GM12878 (cell line): ENCODE measurements around the gene XPNPEP1. TPM values are rescaled to one million over a fixed set of nuclear protein-coding genes. Genes with fewer than 3 reads are reported as not detected.

Experiments
- ATAC-seq: fragments of 200-7000 bp; cut with Tn5 transposase; 3 replicates; pipeline ENCODE4 v1.9.1; 2020; ENCODE audit warnings: mild to moderate bottlenecking, moderate library complexity
- BruUV-seq: library from RNA; stranded (reverse); fragments of 400-500 nt; replicated peaks from 2 replicates; lab custom pipeline; 2021; lab: Mats Ljungman, UMichigan
- CTCF ChIA-PET: fragments of 300-600 bp; sonication (Branson Sonifier 250); formaldehyde crosslinking; extraction: SDS; loops from one replicate; lab custom pipeline; 2021; ENCODE audit warnings: inconsistent platforms; lab: Yijun Ruan, JAX
- POLR2A ChIA-PET: fragments of 350-600 bp; formaldehyde crosslinking; extraction: SDS; loops from one replicate; lab custom pipeline; 2021; ENCODE audit warnings: inconsistent platforms; lab: Charles Lee
- RAD21 ChIA-PET: fragments of 300-600 bp; sonication (Branson Sonifier 250); formaldehyde crosslinking; loops from one replicate; lab custom pipeline; 2023; ENCODE audit warnings: antibody characterized with exemption; ENCODE audit not compliant: unreplicated experiment; lab: Charles Lee
- SMC1A ChIA-PET: fragments of 300-600 bp; sonication (Branson Sonifier 250); formaldehyde crosslinking; loops from one replicate; lab custom pipeline; 2023; ENCODE audit not compliant: unreplicated experiment, uncharacterized antibody; lab: Charles Lee
- DNase-seq: peaks from one replicate; pipeline ENCODE4 v3.0.0-alpha.2; 2011; ENCODE audit warnings: low read depth, low spot score
- FAIRE-seq: peaks from 3 replicates; lab custom pipeline; 2011; peaks lifted over from hg19 to GRCh38; lab: Jason Lieb, UNC
- H2AFZ ChIP-seq: 2 replicates; pipeline ENCODE4 v1.6.0; 2011; ENCODE audit warnings: low read depth, low read length, control low read depth; ENCODE audit not compliant: control insufficient read depth
- H3K27ac ChIP-seq: 2 replicates; pipeline ENCODE4 v1.5.1; 2011; ENCODE audit warnings: control low read depth; ENCODE audit not compliant: control insufficient read depth, insufficient read depth
- H3K27me3 ChIP-seq, 2 experiments: replicated peaks in 1 of 2; 2 replicates each; pipeline versions ENCODE4 v1.6.0 to v1.6.1; 2011; ENCODE audit warnings: low read length in 1 of 2; ENCODE audit not compliant: control insufficient read depth in 2 of 2, insufficient read depth in 2 of 2
- H3K36me3 ChIP-seq, 2 experiments: 2 replicates each; pipeline ENCODE4 v1.5.1; 2011; ENCODE audit warnings: low read length in 1 of 2; ENCODE audit not compliant: control insufficient read depth in 2 of 2, insufficient read depth in 2 of 2
- H3K4me1 ChIP-seq: 2 replicates; pipeline ENCODE4 v1.6.1; 2011; ENCODE audit warnings: mild to moderate bottlenecking, low read length, moderate library complexity, mixed read lengths; ENCODE audit not compliant: control insufficient read depth, insufficient read depth
- H3K4me2 ChIP-seq: 2 replicates; pipeline ENCODE4 v1.6.0; 2011; ENCODE audit warnings: control low read depth; ENCODE audit not compliant: control insufficient read depth, insufficient read depth
- H3K4me3 ChIP-seq: fragments of 200-600 bp; sonication (generic); 2 replicates; pipeline ENCODE4 v1.5.1; 2016
- H3K79me2 ChIP-seq: 2 replicates; pipeline ENCODE4 v1.6.0; 2011; ENCODE audit warnings: low read length; ENCODE audit not compliant: control insufficient read depth, insufficient read depth
- H3K9ac ChIP-seq: 2 replicates; pipeline ENCODE4 v1.8.0; 2011; ENCODE audit warnings: low read length, control low read depth, mixed read lengths; ENCODE audit not compliant: control insufficient read depth, insufficient read depth
- H3K9me3 ChIP-seq: replicated peaks from 3 replicates; pipeline ENCODE4 v1.5.1; 2011; ENCODE audit warnings: mild to moderate bottlenecking, low read length; ENCODE audit not compliant: control insufficient read depth, insufficient read depth
- H4K20me1 ChIP-seq: 2 replicates; pipeline ENCODE4 v1.6.0; 2011; ENCODE audit not compliant: control insufficient read depth, insufficient read depth
- CUX1 ChIP-seq: IDR thresholded peaks from 2 replicates; pipeline ENCODE4 v1.6.1; 2012; ENCODE audit warnings: improper control_type of control experiment, low read depth, low read length; ENCODE audit not compliant: insufficient replicate concordance
- E4F1 ChIP-seq: fragments of 450-650 bp; IDR thresholded peaks from 2 replicates; pipeline ENCODE4 v1.6.1; 2018; ENCODE audit warnings: borderline replicate concordance, mild to moderate bottlenecking; ENCODE audit not compliant: partially characterized antibody
- MXI1 ChIP-seq: fragments of 150-350 bp; IDR thresholded peaks from 2 replicates; pipeline ENCODE4 v1.6.1; 2011; ENCODE audit warnings: low read depth, mild to moderate bottlenecking, inconsistent platforms, low read length, improper control_type of control experiment
- NFIC ChIP-seq: IDR thresholded peaks from 2 replicates; pipeline ENCODE4 v1.6.1; 2012; ENCODE audit warnings: low read depth, mild to moderate bottlenecking, inconsistent platforms, low read length, moderate library complexity
- SREBF1 ChIP-seq: IDR thresholded peaks from 2 replicates; pipeline ENCODE4 v1.6.1; 2012; ENCODE audit warnings: mild to moderate bottlenecking, low read length
- YBX1 ChIP-seq: fragments of 450-650 bp; IDR thresholded peaks from 2 replicates; pipeline ENCODE4 v1.6.1; 2016; ENCODE audit warnings: antibody characterized with exemption
- ZBTB4 ChIP-seq: fragments of 450-650 bp; formaldehyde crosslinking; IDR thresholded peaks from 2 replicates; pipeline ENCODE4 v1.4.0; 2022; ENCODE audit warnings: mild to moderate bottlenecking, moderate library complexity
- ZNF217 ChIP-seq: fragments of 450-650 bp; IDR thresholded peaks from 2 replicates; pipeline ENCODE4 v1.6.1; 2017; ENCODE audit warnings: antibody characterized with exemption, mild to moderate bottlenecking
- WGBS: methylation state at CpG from one replicate; pipeline ENCODE4 v1.1.6; 2016; ENCODE audit warnings: low lambda C conversion rate; ENCODE audit not compliant: insufficient replicate concordance, insufficient coverage; ENCODE audit errors: missing lambda C conversion rate; 5-methylcytosine and 5-hydroxymethylcytosine counted together
- in situ Hi-C: fragments of 300-500 bp; cut with MboI; formaldehyde crosslinking; loops from 9 replicates; pipeline ENCODE4 v1.14.3; 2018; ENCODE audit warnings: mixed read lengths
- intact Hi-C: fragments of 100-400 bp; cut with micrococcal nuclease; formaldehyde crosslinking; loops from one replicate; pipeline ENCODE4 v1.14.2; 2022; ENCODE audit not compliant: unreplicated experiment
- polyA plus RNA-seq, 11 experiments: library from polyadenylated mRNA; depleted of rRNA in 4 of 11; unstranded in 6 of 11; stranded (reverse) in 5 of 11; fragments of >200 nt; fragmentation: Nextera tagmentation in 4 of 11; fragmentation: Illumina TruSeq in 1 of 11; extraction: Ambion mirVana in 4 of 11; extraction: Trizol in 1 of 11; gene quantifications; 1 replicate in 1 of 11; 2 replicates in 10 of 11; pipeline versions ENCODE4 v1.2.1 to v1.2.3, GENCODE V29; 2011 to 2016; ENCODE audit warnings: inconsistent platforms in 2 of 11, missing spikeins in 2 of 11, low read depth in 1 of 11
- total RNA-seq, 4 experiments: library from RNA; depleted of rRNA in 3 of 4; stranded (reverse); fragments of >200 nt in 3 of 4; fragmentation: Illumina TruSeq in 1 of 4; extraction: Trizol in 1 of 4; gene quantifications; 2 replicates each; pipeline versions ENCODE4 v1.2.1 to v1.2.3, GENCODE V29; 2013 to 2021

Gene XPNPEP1
- total and polyA plus RNA-seq, 10 of the 15 experiments (the other 5 are each of a cell fraction or from before 2014, with no cell fraction given) = 22.7 to 108 (median 43.5) TPM

DNA sequence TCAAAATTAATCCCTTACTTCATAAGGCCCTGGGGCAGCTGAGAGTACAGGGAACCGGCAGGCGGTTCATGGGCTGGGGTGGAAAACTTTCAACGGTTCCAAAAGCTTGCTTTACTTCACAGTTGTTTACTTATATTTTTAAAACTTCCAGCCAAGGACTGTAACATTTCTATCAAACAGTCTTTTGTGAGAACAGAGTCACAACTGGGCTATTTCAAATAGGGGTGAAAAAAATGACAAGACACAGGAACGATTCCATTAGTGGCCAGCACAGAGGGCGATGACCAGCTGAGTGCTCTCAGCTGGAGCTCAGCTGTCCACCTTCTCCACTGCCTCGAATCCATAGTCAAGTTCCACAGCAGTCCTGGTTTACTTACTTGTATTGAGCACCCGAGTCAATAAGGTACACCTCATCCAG lies 48.2 kb downstream of the XPNPEP1 start (continued):
- TF ChIP-seq CUX1 (no peak), NFIC (no peak)

GRCh38 chr10:109871476-109871875 lies 51.8 kb downstream of the XPNPEP1 start:
- Histone ChIP-seq H3K79me2 (no peaks in the 10 kb centered on the region), H3K4me1 (no peaks in the 10 kb centered on the region), H3K9ac (no peak overlapping the region), H2AFZ (no peak overlapping the region), H3K27me3 (no peaks in the 10 kb centered on the region), H3K36me3 (peaks cover 4 to 33% of the 10 kb centered on the region in 2 experiments), H4K20me1 (no peaks in the 10 kb centered on the region), H3K4me3 (no peak overlapping the region), H3K9me3 (no peaks in the 10 kb centered on the region), H3K4me2 (no peak overlapping the region), H3K27ac (no peak overlapping the region)
- SMC1A ChIA-PET = no interaction called here
- FAIRE-seq = no peak
- CTCF ChIA-PET = interaction anchor here (0.7 to 2.5 kb wide), 3 partner anchors 13 to 19 kb away, joined by 3 to 10 read pairs (median 6); no protein-coding TSS in a partner anchor
- no TSS peak for BruUV-seq
- POLR2A ChIA-PET = no interaction called here
- WGBS = 98% methylated on average over 4 of the region's 4 CpGs
- ATAC-seq = no peak
- DNase-seq = no peak
- intact Hi-C loops (no loop called here), in situ Hi-C loops (no loop called here)
- TF ChIP-seq ZBTB4 (CRISPR knock-in tag) (no peak), ZNF217 (no peak), SREBF1 (no peak), MXI1 (no peak), YBX1 (no peak), E4F1 (no peak)
- RAD21 ChIA-PET = no interaction called here
